Natural killer cell treated with Interleukin-12 subunit alpha and Interleukin-12 subunit beta and Interleukin-15 and Interleukin-18, amount 100 ng/mL, for 72 hours (primary cell): ENCODE data around the gene ADCK2. TPM values are rescaled to one million over a fixed set of nuclear protein-coding genes. Genes with fewer than 3 reads are reported as not detected.
"Not testable (repeated sequence)": the region's sequence is repeated elsewhere in the genome, so short reads cannot be mapped to it uniquely, and the experiment has no call there.

Source experiments
- ATAC-seq, 2 donors: fragments of 150-1000 bp; cut with Tn5 transposase in 1 of 2; sonication (Bioruptor Pico), chemical (Tn5 transposase) in 1 of 2; 2 replicates each; pipeline ENCODE4 v1.10.0; 2021
- DNase-seq: peaks from one replicate; pipeline ENCODE4 v3.0.0; 2022; ENCODE audit warnings: low spot score
- H3K27ac Mint-ChIP-seq, 2 donors: 1 replicate in 1 of 2; 2 replicates in 1 of 2; pipeline ENCODE4 v1.8.0; 2022; ENCODE audit warnings: mixed read lengths in 2 of 2, mild to moderate bottlenecking in 1 of 2, moderate library complexity in 1 of 2
- H3K27me3 Mint-ChIP-seq, 2 donors: 1 replicate in 1 of 2; 2 replicates in 1 of 2; pipeline ENCODE4 v1.8.0; 2022; ENCODE audit warnings: mixed read lengths in 2 of 2
- H3K36me3 Mint-ChIP-seq: one replicate; pipeline ENCODE4 v1.8.0; 2022; ENCODE audit warnings: mixed read lengths
- H3K4me1 Mint-ChIP-seq, 2 donors: 1 replicate in 1 of 2; 2 replicates in 1 of 2; pipeline ENCODE4 v1.8.0; 2022; ENCODE audit warnings: low read depth in 2 of 2, mixed read lengths in 2 of 2, mild to moderate bottlenecking in 1 of 2
- H3K4me3 Mint-ChIP-seq: one replicate; pipeline ENCODE4 v1.8.0; 2022; ENCODE audit warnings: mixed read lengths
- H3K9me3 Mint-ChIP-seq: 2 replicates; pipeline ENCODE4 v1.8.0; 2022; ENCODE audit warnings: mixed read lengths
- total RNA-seq, 2 donors: library from RNA; stranded (reverse); gene quantifications; one replicate each; pipeline ENCODE4 v1.2.3, GENCODE V29; 2022

ADCK2 gene
- total RNA-seq, 2 donors from 2014 or later: 8.2 to 12.2 TPM

DNA sequence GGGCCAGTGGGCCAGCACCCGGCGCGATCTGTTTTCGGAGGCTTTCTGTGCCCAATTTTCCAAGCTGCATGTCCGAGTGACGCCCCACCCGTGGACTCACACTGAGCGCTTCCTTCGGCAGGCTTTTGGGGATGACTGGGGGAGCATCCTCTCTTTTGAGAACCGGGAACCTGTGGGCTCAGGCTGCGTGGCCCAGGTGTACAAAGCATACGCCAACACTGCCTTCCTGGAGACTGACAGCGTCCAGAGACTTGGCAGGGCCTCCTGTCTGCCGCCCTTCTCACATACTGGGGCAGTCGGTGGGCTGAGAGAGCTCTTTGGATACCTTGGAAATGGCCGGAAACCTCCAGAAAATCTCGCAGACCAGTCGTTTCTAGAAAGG, 1.0 kb downstream of the ADCK2 start:
- Mint-ChIP-seq H3K9me3 (no peaks in the 10 kb centered on the region), H3K27ac (peak overlapping the region in 1 of 2 donors; percentile 70), H3K4me1 (peaks cover 29% of the 10 kb centered on the region in 2 donors), H3K27me3 (no peaks in the 10 kb centered on the region), H3K36me3 (no peaks in the 10 kb centered on the region), H3K4me3 (peak overlapping the region; percentile 89)
- no peak for DNase-seq
- no peak for ATAC-seq

DNA sequence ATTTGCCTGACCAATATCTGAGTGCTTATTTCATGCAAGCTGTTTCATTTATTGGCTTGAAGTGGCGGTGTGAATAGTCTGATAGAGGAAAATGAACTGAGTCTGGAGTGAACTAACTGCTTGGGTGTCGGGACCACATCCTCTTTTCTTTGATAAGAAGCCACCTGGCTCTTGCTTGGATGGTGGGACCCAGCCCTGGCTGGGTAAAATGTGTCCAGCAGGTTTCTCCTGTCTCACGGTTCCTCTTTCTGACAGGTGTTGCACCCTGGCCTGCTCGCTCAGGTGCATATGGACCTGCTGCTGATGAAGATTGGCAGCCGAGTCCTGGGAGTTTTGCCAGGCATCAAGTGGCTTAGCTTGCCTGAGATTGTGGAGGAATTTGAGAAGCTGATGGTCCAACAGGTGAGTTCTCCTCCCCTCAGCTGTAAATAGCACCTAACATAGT, 1.6 kb downstream of the ADCK2 start:
- H3K9me3 Mint-ChIP-seq: no peaks in the 10 kb centered on the region
- peak overlapping the region in 1 of 2 donors; percentile 43 for H3K27ac Mint-ChIP-seq
- no peaks in the 10 kb centered on the region for H3K27me3 Mint-ChIP-seq
- peak overlapping the region; percentile 89 for H3K4me3 Mint-ChIP-seq
- no peaks in the 10 kb centered on the region for H3K36me3 Mint-ChIP-seq
- DNase-seq (no peak), ATAC-seq (no peak)
- H3K4me1 Mint-ChIP-seq: peaks cover 29% of the 10 kb centered on the region in 2 donors

GRCh38 chr7:140674899-140675701, 2.4 kb downstream of the ADCK2 start:
- Mint-ChIP-seq H3K36me3 (no peaks in the 10 kb centered on the region), H3K9me3 (no peaks in the 10 kb centered on the region), H3K4me3 (peak overlapping the region; percentile 89), H3K4me1 (peaks cover 29% of the 10 kb centered on the region in 2 donors), H3K27me3 (no peaks in the 10 kb centered on the region), H3K27ac (peak overlapping the region in 1 of 2 donors; percentile 43)
- DNase-seq (no peak), ATAC-seq (no peak)

- Mint-ChIP-seq H3K4me1 (peaks cover 29% of the 10 kb centered on the region in 2 donors), H3K9me3 (no peaks in the 10 kb centered on the region), H3K27ac (no peak overlapping the region), H3K4me3 (no peak overlapping the region), H3K27me3 (no peaks in the 10 kb centered on the region), H3K36me3 (no peaks in the 10 kb centered on the region)
- DNase-seq (peak; percentile 5), ATAC-seq (no peak)
Observed at GRCh38 chr7:140675726-140676125, 3.0 kb downstream of the ADCK2 start.

DNA sequence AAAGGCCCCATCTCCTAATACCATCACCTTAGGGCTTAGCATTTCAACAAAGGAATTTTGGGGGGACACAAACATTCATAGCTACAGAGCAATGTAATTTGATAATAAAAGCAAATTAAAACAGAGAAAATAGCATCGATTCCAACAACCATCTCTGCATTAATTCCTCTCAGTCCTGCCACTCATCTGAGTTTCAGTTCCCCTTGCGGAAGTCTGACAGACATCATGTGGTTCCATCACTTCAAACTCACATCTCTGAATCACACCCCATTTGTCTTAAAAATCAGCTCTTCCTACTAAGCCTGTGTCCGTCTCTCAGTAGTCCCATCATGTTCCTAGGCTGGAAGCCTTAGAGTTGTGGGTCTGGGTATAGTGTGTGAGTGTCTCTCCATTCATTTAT, 3.6 kb downstream of the ADCK2 start:
- no peaks in the 10 kb centered on the region for H3K27me3 Mint-ChIP-seq
- no peaks in the 10 kb centered on the region for H3K36me3 Mint-ChIP-seq
- ATAC-seq: no peak

DNA sequence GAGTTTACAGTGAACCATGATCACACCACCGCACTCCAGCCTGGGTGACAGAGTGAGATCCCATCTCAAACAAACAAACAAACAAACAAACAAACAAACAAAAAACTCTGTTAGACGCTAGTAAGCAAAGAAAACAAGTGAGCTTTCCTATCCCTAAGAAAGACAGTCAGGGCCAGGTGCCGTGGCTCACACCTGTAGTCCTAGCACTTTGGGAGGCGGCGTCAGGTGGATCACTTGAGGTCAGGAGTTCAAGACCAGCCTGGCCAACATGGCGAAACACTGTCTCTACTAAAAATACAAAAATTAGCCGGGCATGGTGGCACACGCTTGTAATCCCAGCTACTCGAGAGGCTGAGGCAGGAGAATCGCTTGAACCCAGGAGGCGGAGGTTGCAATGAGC, 4.2 kb downstream of the ADCK2 start:
- not testable (repeated sequence) for H3K27ac Mint-ChIP-seq, H3K27me3 Mint-ChIP-seq, H3K9me3 Mint-ChIP-seq, ATAC-seq, H3K4me3 Mint-ChIP-seq, H3K36me3 Mint-ChIP-seq
- peak; percentile 16 for DNase-seq
- H3K4me1 Mint-ChIP-seq: peaks cover 29% of the 10 kb centered on the region in 2 donors

More for the DNA sequence above, 3.6 kb downstream of the ADCK2 start:
- peaks cover 29% of the 10 kb centered on the region in 2 donors for H3K4me1 Mint-ChIP-seq
- peak; percentile 8 for DNase-seq
- no peak overlapping the region for H3K27ac Mint-ChIP-seq
- no peaks in the 10 kb centered on the region for H3K9me3 Mint-ChIP-seq
- H3K4me3 Mint-ChIP-seq: no peak overlapping the region

- Mint-ChIP-seq H3K27me3 (no peaks in the 10 kb centered on the region), H3K4me1 (peaks cover 24% of the 10 kb centered on the region in 2 donors)
Observed at GRCh38 chr7:140677496-140677895, 4.8 kb downstream of the ADCK2 start.

DNA sequence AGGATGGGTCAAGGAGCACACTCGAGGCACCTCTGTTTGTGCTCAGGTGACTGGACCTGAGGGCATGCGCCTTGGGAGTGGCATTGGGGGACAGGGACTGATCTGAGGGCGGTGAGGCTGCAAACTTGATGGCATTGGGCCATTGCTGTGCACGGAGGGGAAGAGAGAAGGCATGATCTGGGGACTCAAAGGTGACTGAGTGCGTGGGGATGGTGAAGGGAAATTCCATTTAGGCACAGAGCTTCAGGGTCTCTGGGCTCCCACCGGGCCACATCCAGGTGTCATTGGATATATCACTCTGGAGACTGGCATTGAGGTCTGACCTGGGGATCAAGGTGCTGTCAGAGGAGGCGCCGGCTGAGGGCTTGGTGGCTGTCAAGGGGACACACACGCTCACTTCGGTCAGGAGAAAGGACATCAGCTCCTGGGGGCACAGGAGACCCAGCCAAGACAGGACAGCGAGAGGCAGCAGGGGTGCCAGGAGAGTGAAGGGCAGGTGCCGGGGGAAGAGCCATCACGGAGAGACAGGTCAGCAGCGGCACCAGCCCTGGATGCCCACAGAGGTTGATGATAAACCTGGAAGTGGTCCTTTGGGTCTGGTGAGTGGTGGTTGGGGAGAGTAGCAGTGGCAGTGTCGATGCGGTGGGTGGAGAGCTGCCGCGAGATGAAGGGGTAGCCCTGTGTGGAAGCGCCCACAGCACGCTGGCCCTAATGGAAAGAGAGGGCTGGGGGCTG, 5.5 kb downstream of the ADCK2 start:
- no peak overlapping the region for H3K4me3 Mint-ChIP-seq
- no peaks in the 10 kb centered on the region for H3K9me3 Mint-ChIP-seq
- H3K4me1 Mint-ChIP-seq: peaks cover 24% of the 10 kb centered on the region in 2 donors
- H3K27ac Mint-ChIP-seq: no peak overlapping the region
- ATAC-seq (no peak), DNase-seq (peak; percentile 50)
- no peaks in the 10 kb centered on the region for H3K36me3 Mint-ChIP-seq
- no peaks in the 10 kb centered on the region for H3K27me3 Mint-ChIP-seq

More at GRCh38 chr7:140677496-140677895, 4.8 kb downstream of the ADCK2 start:
- no peak overlapping the region for H3K4me3 Mint-ChIP-seq
- H3K36me3 Mint-ChIP-seq: no peaks in the 10 kb centered on the region
- no peaks in the 10 kb centered on the region for H3K9me3 Mint-ChIP-seq
- DNase-seq: peak; percentile 41
- ATAC-seq: no peak
- H3K27ac Mint-ChIP-seq: peak overlapping the region in 1 of 2 donors; percentile 30

- H3K27ac Mint-ChIP-seq: no peak overlapping the region
- no peaks in the 10 kb centered on the region for H3K36me3 Mint-ChIP-seq
- no peak overlapping the region for H3K4me3 Mint-ChIP-seq
- H3K4me1 Mint-ChIP-seq: peaks cover 21% of the 10 kb centered on the region in 2 donors
- DNase-seq: peak; percentile 48
- no peak for ATAC-seq
- no peaks in the 10 kb centered on the region for H3K9me3 Mint-ChIP-seq
- no peaks in the 10 kb centered on the region for H3K27me3 Mint-ChIP-seq
Observed at GRCh38 chr7:140678816-140679130, 6.0 kb downstream of the ADCK2 start.

- ATAC-seq (no peak), DNase-seq (peak; percentile 8)
- no peaks in the 10 kb centered on the region for H3K9me3 Mint-ChIP-seq
- H3K4me3 Mint-ChIP-seq: no peak overlapping the region
- H3K27ac Mint-ChIP-seq: no peak overlapping the region
- peaks cover 18 to 19% of the 10 kb centered on the region in 2 donors for H3K4me1 Mint-ChIP-seq
- H3K36me3 Mint-ChIP-seq: no peaks in the 10 kb centered on the region
- no peaks in the 10 kb centered on the region for H3K27me3 Mint-ChIP-seq
Observed at GRCh38 chr7:140679186-140679585, 6.4 kb downstream of the ADCK2 start.

DNA sequence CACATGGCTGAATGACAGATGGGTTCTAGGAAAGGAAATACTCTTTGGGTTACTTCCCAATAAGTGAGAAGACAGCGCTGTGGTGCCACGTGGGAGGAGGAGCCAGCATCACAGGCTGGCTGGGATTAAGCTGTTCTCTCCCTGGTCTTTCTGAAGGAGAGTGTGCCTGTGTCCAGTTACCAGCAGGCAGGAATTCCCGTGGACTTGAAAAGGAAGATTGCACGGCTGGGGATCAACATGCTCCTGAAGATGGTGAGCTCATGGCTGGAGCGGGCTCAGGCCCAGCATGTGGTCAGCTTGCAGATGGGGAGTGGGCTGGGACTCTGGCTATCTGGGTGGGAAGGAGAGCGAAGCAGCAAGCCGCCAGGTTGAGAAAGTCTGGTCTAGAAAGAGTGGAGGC, 8.1 kb downstream of the ADCK2 start:
- Mint-ChIP-seq H3K27ac (no peak overlapping the region), H3K4me3 (no peak overlapping the region)
- no peak for ATAC-seq

GRCh38 chr7:140681766-140682165, 9.0 kb downstream of the ADCK2 start:
- Mint-ChIP-seq H3K27me3 (no peaks in the 10 kb centered on the region), H3K9me3 (no peaks in the 10 kb centered on the region), H3K4me1 (peaks cover 6 to 9% of the 10 kb centered on the region in 2 donors), H3K4me3 (no peak overlapping the region), H3K27ac (no peak overlapping the region), H3K36me3 (no peaks in the 10 kb centered on the region)
- DNase-seq: peak; percentile 40
- no peak for ATAC-seq

More for the DNA sequence above, 8.1 kb downstream of the ADCK2 start:
- peak; percentile 16 for DNase-seq
- Mint-ChIP-seq H3K36me3 (no peaks in the 10 kb centered on the region), H3K9me3 (no peaks in the 10 kb centered on the region), H3K27me3 (no peaks in the 10 kb centered on the region), H3K4me1 (peaks cover 6 to 15% of the 10 kb centered on the region in 2 donors)

GRCh38 chr7:140683657-140684056, 10.9 kb downstream of the ADCK2 start:
- Mint-ChIP-seq H3K36me3 (no peaks in the 10 kb centered on the region), H3K4me3 (no peak overlapping the region)

More at GRCh38 chr7:140683657-140684056, 10.9 kb downstream of the ADCK2 start:
- no peaks in the 10 kb centered on the region for H3K9me3 Mint-ChIP-seq
- H3K27ac Mint-ChIP-seq: no peak overlapping the region
- DNase-seq (peak; percentile 10), ATAC-seq (no peak)
- H3K4me1 Mint-ChIP-seq: no peaks in the 10 kb centered on the region
- no peaks in the 10 kb centered on the region for H3K27me3 Mint-ChIP-seq
